Smooth muscle cell (in vitro differentiated cells): ENCODE results near the gene SRPRB. TPM values are rescaled to one million over a fixed set of nuclear protein-coding genes. Genes with fewer than 3 reads are reported as not detected.

ENCODE experiments used
- DNase-seq: peaks from one replicate; lab custom pipeline; 2025; ENCODE audit not compliant: unreplicated experiment; lab: John Stamatoyannopoulos, UW
- H2AFZ ChIP-seq: fragments of 200-600 bp; sonication (generic); 2 replicates; pipeline ENCODE4 v1.6.0; 2016; ENCODE audit warnings: antibody characterized with exemption, low read depth, mild to moderate bottlenecking
- H3F3A ChIP-seq: fragments of 200-600 bp; sonication (generic); 2 replicates; pipeline ENCODE4 v1.6.0; 2017; ENCODE audit warnings: antibody characterized with exemption, low read depth
- H3K27ac ChIP-seq: fragments of 200-600 bp; sonication (generic); 2 replicates; pipeline ENCODE4 v1.5.1; 2016; ENCODE audit warnings: low read depth, mild to moderate bottlenecking
- H3K27me3 ChIP-seq: fragments of 200-600 bp; sonication (generic); 2 replicates; pipeline ENCODE4 v1.6.1; 2016; ENCODE audit warnings: low read depth, mild to moderate bottlenecking
- H3K36me3 ChIP-seq: fragments of 200-600 bp; sonication (generic); 2 replicates; pipeline ENCODE4 v1.5.1; 2016; ENCODE audit warnings: low read depth
- H3K4me1 ChIP-seq: fragments of 200-600 bp; sonication (generic); 2 replicates; pipeline ENCODE4 v1.5.1; 2016; ENCODE audit warnings: low read depth
- H3K4me2 ChIP-seq: fragments of 200-600 bp; sonication (generic); 2 replicates; pipeline ENCODE4 v1.6.0; 2016; ENCODE audit warnings: mild to moderate bottlenecking
- H3K4me3 ChIP-seq: fragments of 200-600 bp; sonication (generic); 2 replicates; pipeline ENCODE4 v1.5.1; 2016; ENCODE audit warnings: mild to moderate bottlenecking
- H3K79me2 ChIP-seq: fragments of 200-600 bp; sonication (generic); 2 replicates; pipeline ENCODE4 v1.6.0; 2016; ENCODE audit warnings: low read depth, mild to moderate bottlenecking
- H3K9ac ChIP-seq: fragments of 200-600 bp; sonication (generic); 2 replicates; pipeline ENCODE4 v1.6.0; 2016; ENCODE audit warnings: low read depth
- H3K9me3 ChIP-seq: fragments of 200-600 bp; sonication (generic); replicated peaks from 2 replicates; pipeline ENCODE4 v1.5.1; 2016; ENCODE audit warnings: low read depth
- H4K20me1 ChIP-seq: fragments of 200-600 bp; sonication (generic); 2 replicates; pipeline ENCODE4 v1.6.0; 2016; ENCODE audit warnings: low read depth
- WGBS: methylation state at CpG from one replicate; pipeline ENCODE4 v1.1.7; 2016; ENCODE audit warnings: low lambda C conversion rate; 5-methylcytosine and 5-hydroxymethylcytosine counted together
- polyA plus RNA-seq: library from polyadenylated mRNA; unstranded; fragments of >200 nt; fragmentation: Nextera tagmentation; extraction: Ambion mirVana; gene quantifications from 2 replicates; pipeline ENCODE4 v1.2.1, GENCODE V29; 2016
- total RNA-seq: library from RNA; depleted of rRNA; stranded (reverse); fragments of >200 nt; gene quantifications from 2 replicates; pipeline ENCODE4 v1.2.3, GENCODE V29; 2014
- TF ChIP-seq, protein P1 (sequence below): fragments of 200-600 bp; sonication (generic); IDR thresholded peaks from 2 replicates; pipeline ENCODE4 v1.5.1; 2017; ENCODE audit warnings: borderline replicate concordance, mild to moderate bottlenecking, antibody characterized with exemption; ENCODE audit not compliant: insufficient read depth, poor library complexity, severe bottlenecking

The SRPRB gene
- total and polyA plus RNA-seq, 2 experiments from 2014 or later = 59.3 to 78.9 TPM

DNA sequence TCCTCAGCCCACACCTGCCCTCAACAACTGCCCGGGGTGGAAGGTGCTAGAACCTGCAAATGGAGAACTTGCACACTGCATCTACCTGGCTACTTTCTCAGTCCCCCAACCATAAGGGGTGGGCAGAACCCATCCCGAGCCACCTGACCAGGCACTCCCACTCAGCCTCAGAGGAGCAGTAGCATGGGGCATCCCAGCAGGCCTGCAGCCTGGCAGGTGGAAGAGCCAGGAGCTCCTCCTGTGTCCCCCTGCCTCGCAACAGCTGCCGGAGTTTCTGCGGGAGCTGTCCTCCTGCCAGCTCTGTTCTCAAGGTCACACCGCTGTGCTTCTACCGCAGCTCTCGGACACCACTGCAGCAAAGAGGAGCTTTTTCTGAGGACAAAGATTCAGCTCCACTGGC, 62.6 kb downstream of the SRPRB start:
- no peaks in the 10 kb centered on the region for H3K27me3 ChIP-seq

DNA sequence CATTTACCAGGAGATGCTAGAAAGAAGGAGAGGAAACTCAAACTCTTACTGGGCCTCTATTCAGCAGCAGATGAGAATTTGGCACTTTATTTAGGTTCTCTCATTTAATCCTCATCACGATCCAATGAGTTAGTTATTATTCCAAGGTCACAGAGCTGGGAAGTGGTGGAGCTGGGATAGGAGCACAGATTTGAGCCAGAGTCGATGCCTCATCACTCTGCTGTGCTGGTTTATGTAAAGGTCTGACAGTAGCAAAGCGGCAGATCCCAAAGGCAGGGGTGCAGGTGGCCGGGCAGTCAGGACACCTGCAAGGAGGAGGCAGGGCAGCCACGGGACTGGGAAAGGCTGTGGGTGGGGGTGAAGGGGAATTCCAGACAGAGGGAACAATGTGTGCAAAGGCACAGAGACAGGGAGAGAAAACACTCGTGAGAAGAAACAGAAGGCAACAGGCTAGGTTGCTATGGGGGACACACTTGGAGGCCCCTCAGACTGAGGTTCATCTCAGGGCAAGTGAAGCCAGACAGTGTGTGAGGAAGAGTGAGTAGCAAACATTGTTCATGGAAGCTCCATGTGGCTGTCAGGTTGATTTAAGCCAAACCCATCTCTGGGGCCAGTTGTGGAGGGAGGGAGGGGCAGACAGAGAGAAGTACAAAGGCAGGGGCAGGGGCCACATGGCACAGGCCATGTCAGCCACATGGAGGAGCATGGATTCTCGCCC, 63.3 kb downstream of the SRPRB start:
- 85% methylated on average over 7 of the region's 7 CpGs for WGBS
- DNase-seq = no peak
- no peaks in the 10 kb centered on the region for H3K4me1 ChIP-seq
- H3K27ac ChIP-seq = no peak overlapping the region
- H3K36me3 ChIP-seq = no peaks in the 10 kb centered on the region
- TF ChIP-seq, protein P1, sequence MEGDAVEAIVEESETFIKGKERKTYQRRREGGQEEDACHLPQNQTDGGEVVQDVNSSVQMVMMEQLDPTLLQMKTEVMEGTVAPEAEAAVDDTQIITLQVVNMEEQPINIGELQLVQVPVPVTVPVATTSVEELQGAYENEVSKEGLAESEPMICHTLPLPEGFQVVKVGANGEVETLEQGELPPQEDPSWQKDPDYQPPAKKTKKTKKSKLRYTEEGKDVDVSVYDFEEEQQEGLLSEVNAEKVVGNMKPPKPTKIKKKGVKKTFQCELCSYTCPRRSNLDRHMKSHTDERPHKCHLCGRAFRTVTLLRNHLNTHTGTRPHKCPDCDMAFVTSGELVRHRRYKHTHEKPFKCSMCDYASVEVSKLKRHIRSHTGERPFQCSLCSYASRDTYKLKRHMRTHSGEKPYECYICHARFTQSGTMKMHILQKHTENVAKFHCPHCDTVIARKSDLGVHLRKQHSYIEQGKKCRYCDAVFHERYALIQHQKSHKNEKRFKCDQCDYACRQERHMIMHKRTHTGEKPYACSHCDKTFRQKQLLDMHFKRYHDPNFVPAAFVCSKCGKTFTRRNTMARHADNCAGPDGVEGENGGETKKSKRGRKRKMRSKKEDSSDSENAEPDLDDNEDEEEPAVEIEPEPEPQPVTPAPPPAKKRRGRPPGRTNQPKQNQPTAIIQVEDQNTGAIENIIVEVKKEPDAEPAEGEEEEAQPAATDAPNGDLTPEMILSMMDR = no peak
- H3F3A ChIP-seq = no peaks in the 10 kb centered on the region
- no peaks in the 10 kb centered on the region for H3K27me3 ChIP-seq
- H3K79me2 ChIP-seq = no peaks in the 10 kb centered on the region
- no peaks in the 10 kb centered on the region for H4K20me1 ChIP-seq
- no peaks in the 10 kb centered on the region for H3K9me3 ChIP-seq
- H3K9ac ChIP-seq = no peak overlapping the region
- no peak overlapping the region for H3K4me3 ChIP-seq
- H3K4me2 ChIP-seq = no peak overlapping the region
- H2AFZ ChIP-seq = no peak overlapping the region

More for the DNA sequence above, 62.6 kb downstream of the SRPRB start:
- H3K4me2 ChIP-seq = no peak overlapping the region
- TF ChIP-seq, protein P1 = no peak
- no peaks in the 10 kb centered on the region for H3K79me2 ChIP-seq
- no peak overlapping the region for H2AFZ ChIP-seq
- no peaks in the 10 kb centered on the region for H3K9me3 ChIP-seq
- H3K27ac ChIP-seq = no peak overlapping the region
- H3F3A ChIP-seq = no peaks in the 10 kb centered on the region
- no peaks in the 10 kb centered on the region for H4K20me1 ChIP-seq
- H3K36me3 ChIP-seq = no peaks in the 10 kb centered on the region
- no peak overlapping the region for H3K9ac ChIP-seq
- H3K4me1 ChIP-seq = no peaks in the 10 kb centered on the region
- WGBS = 85% methylated on average over 8 of the region's 8 CpGs
- DNase-seq = no peak
- no peak overlapping the region for H3K4me3 ChIP-seq

DNA sequence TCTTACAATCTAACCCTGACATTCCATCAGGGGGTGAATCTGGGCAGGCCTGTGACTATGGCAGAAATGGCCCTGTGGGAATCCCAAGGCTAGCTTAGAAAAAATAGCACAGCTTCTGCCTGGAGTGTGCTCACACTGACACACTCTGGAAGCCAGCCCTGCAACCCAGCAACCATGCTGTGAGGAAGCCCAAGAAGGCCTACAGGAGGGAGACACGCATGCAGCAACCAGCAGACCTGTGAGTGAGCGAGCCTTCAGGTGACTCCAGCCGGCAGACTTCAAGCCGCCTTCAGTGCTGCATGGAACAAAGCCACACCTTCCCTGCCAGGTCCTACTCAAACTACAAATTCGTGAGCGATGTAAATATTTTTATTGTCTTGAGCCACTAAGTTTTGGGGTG, 64.0 kb downstream of the SRPRB start:
- Histone ChIP-seq H3K4me2 (no peak overlapping the region), H2AFZ (no peak overlapping the region), H3K79me2 (no peaks in the 10 kb centered on the region), H3K36me3 (no peaks in the 10 kb centered on the region), H4K20me1 (no peaks in the 10 kb centered on the region), H3K27me3 (no peaks in the 10 kb centered on the region), H3K4me3 (no peak overlapping the region), H3K9me3 (no peaks in the 10 kb centered on the region), H3K27ac (no peak overlapping the region), H3K4me1 (no peaks in the 10 kb centered on the region), H3F3A (no peaks in the 10 kb centered on the region), H3K9ac (no peak overlapping the region)
- 88% methylated on average over 6 of the region's 6 CpGs for WGBS
- TF ChIP-seq, protein P1 = no peak
- no peak for DNase-seq

DNA sequence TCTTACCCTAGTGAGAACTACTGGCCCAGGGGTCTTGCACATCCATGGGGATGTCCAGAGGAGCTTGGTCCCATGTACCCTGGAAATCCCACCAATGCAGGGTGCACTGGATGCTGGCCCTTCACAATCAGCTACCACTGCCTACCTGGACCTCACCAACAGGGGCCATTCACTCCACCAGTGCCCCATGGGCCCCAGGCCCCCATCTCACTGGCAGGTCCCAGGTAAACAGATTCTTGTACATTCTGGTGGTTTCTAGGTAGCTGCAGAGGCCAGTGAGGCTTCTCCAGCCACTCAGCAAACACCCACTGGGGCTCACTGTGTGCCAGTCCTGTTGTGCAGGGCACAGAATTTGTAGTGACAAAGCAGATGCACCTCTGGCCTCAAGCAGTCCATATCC, 65.2 kb downstream of the SRPRB start:
- H2AFZ ChIP-seq = no peak overlapping the region
- no peaks in the 10 kb centered on the region for H3F3A ChIP-seq
- no peak for DNase-seq
- H3K36me3 ChIP-seq = no peaks in the 10 kb centered on the region
- no peak overlapping the region for H3K9ac ChIP-seq
- H3K4me3 ChIP-seq = no peak overlapping the region
- no peaks in the 10 kb centered on the region for H3K4me1 ChIP-seq
- no peaks in the 10 kb centered on the region for H3K79me2 ChIP-seq
- no peaks in the 10 kb centered on the region for H3K9me3 ChIP-seq
- TF ChIP-seq, protein P1 = no peak
- H3K27ac ChIP-seq = no peak overlapping the region
- H3K27me3 ChIP-seq = no peaks in the 10 kb centered on the region
- H3K4me2 ChIP-seq = no peak overlapping the region
- no peaks in the 10 kb centered on the region for H4K20me1 ChIP-seq
